ENCODE measurements around the gene SLC66A2.
"Not testable (repeated sequence)": the region's sequence is repeated elsewhere in the genome, so short reads cannot be mapped to it uniquely, and the experiment has no call there.

SLC66A2 gene

DNA sequence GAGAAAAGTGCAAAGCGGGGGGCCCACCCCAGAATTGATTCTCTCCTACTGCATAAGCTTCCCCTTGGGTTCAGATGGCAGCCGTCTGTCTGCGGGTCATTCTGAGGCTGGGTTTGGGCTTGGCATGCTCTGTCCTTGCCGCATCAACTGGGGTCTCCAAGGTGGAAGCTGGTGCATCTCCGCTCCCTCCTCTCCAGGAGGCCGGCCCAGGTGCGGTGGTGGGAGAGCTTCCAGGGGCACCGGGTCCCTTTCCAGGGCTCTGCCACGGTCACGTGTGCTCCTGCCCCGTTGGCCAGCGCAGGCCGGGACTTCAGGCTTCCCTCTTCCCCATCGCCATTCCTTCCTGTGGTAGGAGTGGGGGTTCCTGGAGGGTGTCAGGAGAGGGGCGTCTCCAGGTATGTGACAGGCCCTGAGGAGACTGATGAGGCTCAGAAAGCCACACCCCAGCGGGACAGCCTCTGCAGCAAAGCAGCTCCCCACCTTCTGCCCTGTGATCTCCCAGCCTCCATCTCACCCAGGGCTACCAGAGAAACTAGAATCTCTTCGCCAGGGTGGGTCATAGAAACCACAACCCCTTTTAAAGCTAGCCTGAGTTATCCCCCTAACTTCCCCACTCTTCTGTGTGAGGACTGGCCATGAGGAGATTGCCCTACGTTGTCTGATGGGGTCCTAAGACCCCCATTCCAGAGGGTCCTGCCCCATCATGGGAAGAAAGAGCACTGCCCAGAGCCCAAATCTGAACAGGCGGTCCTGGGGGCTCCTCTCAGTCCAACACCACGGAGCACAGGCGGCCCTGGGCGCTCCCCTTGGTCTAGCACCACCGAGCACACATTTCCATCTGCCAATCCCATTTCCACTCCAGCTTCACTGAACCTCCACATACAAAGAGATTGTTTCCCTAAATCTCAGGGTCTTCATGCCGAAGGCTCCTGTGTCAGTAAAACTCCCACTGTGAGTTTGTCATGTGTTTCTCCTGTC is 76.6 kb downstream of the SLC66A2 start:
- no peak overlapping the region for H3K27ac ChIP-seq
- H3K4me3 ChIP-seq, result no peak overlapping the region

DNA sequence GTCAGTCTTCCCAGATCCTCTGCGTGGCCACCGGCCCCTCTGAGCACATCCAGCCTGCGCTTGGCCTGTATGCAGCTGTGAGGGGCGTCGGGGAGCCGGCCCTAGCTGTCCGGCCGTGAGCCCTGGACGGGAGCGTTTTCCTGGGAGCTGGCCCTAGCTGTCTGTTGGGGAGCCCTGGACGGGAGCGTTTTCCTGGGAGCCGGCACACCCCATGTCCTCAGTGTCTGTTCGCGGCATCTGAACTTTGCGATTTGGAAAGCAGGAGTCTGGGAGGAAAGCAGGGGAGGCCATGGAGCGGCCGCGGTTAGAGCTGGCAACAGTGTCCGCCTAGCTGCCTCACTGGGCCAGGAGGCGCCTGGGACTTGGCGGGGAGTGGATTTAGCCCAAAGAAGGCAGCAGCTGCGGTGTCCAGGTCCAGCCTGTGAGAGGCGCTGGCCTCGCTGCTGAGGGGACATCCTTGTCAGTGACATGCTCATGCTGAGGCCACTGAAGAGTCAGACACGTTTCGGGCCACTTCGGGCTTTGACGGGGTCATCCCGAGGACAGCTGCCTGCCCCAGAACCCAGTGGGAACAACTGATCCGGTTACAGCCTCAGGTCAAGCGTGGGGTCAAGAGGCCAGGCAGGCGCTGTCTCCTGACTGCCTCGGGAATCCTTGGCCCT is 77.9 kb downstream of the SLC66A2 start:
- H3K4me3 ChIP-seq, result no peak overlapping the region

GRCh38 chr18:79872527-79873444 is 78.7 kb downstream of the SLC66A2 start:
- Histone ChIP-seq H3K27ac (no peak overlapping the region), H3K4me3 (no peak overlapping the region)

More for the DNA sequence above, 77.9 kb downstream of the SLC66A2 start:
- H3K27ac ChIP-seq, result no peak overlapping the region

- no peak overlapping the region for H3K27ac ChIP-seq
- no peak overlapping the region for H3K4me3 ChIP-seq
Measured at GRCh38 chr18:79871481-79872091, 79.9 kb downstream of the SLC66A2 start.

- Histone ChIP-seq H3K4me3 (no peak overlapping the region), H3K27ac (no peak overlapping the region)
Measured at GRCh38 chr18:79871026-79871390, 80.4 kb downstream of the SLC66A2 start.

DNA sequence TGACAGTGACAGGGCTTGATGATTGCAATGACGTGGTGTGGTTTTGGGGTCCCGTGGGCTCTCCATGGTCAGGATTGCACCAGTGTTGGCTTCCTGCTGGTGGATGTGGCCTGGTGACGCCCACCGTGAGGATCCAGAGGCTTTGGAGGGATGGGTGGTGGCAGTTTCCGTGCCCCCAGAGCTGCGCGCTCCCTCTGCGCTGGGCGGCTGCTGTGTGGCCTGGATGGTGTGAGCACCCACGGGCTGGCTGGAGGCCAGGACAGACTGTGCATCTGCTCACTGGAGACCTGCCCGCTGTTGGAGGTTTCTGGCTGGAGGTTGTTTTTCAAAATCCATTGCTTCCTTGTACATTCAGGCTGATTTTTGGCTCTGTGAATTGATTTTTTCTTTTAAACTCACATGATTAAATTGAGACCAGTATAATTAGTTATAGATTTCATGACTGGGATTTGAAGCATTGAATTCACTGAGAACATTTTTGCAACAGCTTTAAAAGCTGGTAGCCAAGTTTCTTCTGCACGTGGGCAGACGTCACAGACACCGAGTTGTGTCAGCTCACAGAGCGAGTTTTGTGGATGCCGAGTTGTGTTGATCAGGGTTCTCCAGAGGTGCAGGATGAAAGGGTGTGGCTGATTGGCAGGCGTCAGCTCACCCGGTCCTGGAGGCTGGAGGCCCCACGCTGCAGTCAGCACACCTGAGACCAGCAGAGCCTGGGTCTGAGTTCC is 81.0 kb downstream of the SLC66A2 start:
- H3K27ac ChIP-seq, result no peak overlapping the region
- no peak overlapping the region for H3K4me3 ChIP-seq

GRCh38 chr18:79869591-79870300 is 81.7 kb downstream of the SLC66A2 start:
- Histone ChIP-seq H3K4me3 (no peak overlapping the region), H3K27ac (no peak overlapping the region)

GRCh38 chr18:79868811-79869541 is 82.5 kb downstream of the SLC66A2 start:
- H3K4me3 ChIP-seq, result no peak overlapping the region
- no peak overlapping the region for H3K27ac ChIP-seq

DNA sequence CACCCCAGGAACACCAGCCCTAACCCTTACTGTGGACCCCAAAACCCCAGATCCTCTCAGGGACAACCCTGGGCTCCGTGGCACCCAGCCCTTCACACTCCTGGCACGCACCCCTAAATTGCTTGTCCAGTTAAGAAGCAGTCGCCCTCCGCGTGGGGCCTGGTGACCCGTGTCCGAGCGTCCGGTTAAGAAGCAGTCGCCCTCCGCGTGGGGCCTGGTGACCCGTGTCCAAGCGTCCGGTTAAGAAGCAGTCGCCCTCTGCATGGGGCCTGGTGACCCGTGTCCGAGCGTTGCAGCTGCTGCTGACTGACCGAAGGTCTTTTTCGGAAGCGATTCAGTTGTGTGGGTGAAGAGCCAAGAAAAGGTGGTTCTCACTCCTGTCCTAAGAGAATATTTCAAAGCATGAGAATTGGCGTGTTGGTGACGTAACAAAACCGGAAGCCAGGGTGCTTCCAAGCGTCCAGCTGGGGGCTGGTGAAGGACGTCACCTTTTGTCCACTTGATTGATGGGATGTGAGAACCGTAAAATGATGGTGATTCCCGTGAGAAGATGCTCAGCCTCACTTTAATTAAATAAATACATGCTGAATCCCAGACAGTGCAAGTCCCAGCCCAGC is 83.2 kb downstream of the SLC66A2 start:
- H3K4me3 ChIP-seq, result no peak overlapping the region

DNA sequence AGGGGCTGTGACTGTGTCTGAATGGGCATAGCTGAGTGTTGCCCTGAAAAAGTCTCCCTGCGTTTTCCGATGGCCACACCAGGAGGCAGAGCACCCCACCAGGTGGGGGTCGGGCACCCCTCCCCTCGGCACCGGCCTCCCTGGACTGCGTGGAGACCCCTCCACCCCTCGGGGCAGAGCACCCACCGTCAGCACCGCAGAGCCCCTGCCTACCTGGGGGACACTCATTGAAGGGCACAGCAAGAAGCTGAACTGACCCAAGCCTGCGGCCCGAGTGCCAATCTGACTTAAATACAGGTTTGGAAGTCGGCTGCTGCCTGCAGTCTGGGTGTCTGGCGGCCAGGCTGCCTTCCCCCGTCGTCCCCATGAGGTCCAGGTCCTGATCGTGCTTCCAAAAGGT is 83.8 kb downstream of the SLC66A2 start:
- Histone ChIP-seq H3K4me3 (no peak overlapping the region), H3K27ac (no peak overlapping the region)

More for the DNA sequence above, 83.2 kb downstream of the SLC66A2 start:
- H3K27ac ChIP-seq, result no peak overlapping the region

DNA sequence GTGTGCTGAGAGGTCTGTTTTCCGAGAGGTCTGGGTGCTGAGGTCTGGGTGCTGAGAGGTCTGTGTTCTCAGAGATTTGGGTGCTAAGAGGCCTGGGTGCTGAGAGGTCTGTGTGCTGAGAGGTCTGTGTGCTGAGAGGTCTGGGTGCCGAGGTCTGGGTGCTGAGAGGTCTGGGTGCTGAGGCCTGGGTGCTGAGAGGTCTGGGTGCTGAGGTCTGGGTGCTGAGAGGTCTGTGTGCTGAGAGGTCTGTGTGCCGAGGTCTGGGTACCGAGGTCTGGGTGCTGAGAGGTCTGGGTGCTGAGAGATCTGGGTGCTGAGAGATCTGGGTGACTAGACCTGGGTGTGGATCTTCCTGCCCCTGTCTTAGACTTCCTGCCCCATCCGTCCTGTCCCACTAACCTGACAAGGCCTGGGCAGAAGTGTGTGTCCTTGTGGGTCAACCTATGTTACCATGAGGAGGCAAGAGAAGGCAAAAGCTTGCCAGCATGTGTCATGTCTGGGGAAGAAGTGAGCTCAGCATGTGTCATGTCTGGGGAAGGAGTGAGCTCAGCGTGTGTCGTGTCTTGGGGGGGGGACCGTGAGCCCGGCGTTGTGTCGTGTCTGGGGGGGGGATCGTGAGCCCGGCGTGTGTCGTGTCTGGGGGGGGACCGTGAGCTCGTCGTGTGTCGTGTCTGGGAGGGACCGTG is 84.4 kb downstream of the SLC66A2 start:
- no peak overlapping the region for H3K4me3 ChIP-seq
- no peak overlapping the region for H3K27ac ChIP-seq

DNA sequence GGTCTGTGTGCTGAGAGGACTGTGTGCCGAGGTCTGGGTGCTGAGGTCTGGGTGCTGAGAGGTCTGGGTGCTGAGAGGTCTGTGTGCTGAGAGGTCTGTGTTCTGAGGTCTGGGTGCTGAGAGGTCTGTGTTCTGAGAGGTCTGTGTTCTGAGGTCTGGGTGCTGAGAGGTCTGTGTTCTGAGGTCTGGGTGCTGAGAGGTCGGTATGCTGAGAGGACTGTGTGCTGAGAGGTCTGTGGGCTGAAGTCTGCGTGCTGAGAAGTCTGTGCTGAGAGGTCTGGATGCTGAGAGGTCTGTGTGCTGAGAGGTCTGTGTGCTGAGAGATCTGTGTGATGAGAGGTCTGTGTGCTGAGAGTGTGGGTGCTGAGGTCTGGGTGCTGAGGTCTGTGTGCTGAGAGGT is 85.5 kb downstream of the SLC66A2 start:
- H3K27ac ChIP-seq, H3K4me3 ChIP-seq: not testable (repeated sequence)

GRCh38 chr18:79864955-79865354 is 86.5 kb downstream of the SLC66A2 start:
- H3K27ac ChIP-seq, H3K4me3 ChIP-seq: not testable (repeated sequence)

- Histone ChIP-seq H3K27ac (no peak overlapping the region), H3K4me3 (no peak overlapping the region)
Measured at GRCh38 chr18:79864006-79864725, 87.3 kb downstream of the SLC66A2 start.

DNA sequence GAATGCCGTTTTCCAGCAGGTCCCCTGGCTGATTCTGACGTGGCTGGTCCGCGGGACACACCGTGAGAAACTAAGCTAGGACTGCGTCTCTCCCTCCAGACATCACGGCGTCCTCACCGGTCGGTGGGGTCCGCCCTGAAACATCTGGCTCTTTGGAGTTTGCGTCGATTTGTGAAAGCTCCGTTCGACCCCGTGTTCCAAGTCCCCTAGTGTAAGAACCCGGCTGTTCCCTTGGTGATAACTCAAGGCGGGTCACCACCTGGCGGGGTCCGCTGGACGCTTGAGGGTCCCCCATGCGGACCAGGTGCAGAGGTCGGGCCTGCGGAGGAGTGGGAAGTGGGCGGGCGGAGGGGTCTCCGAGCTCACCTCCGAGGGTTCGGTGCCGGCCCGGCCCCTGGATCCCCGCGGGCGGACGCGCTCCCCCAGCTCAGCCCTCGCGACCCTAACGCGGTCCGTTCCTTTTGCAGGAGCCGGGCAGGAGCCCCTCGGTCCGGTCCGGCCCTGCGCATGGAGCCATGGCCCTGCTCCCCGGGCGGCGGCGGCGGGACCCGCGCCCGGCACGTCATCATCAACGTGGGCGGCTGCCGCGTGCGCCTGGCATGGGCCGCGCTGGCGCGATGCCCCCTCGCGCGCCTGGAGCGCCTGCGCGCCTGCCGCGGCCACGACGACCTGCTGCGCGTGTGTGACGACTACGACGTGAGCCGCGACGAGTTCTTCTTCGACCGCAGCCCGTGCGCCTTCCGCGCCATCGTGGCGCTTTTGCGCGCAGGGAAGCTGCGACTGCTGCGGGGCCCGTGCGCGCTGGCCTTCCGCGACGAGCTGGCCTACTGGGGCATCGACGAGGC is 88.1 kb downstream of the SLC66A2 start:
- no peak overlapping the region for H3K4me3 ChIP-seq
- H3K27ac ChIP-seq, result no peak overlapping the region
